ENCODE results near the gene ODAPH. TPM values are rescaled to one million over a fixed set of nuclear protein-coding genes. Genes with fewer than 3 reads are reported as not detected.
"Not testable (repeated sequence)": the region's sequence is repeated elsewhere in the genome, so short reads cannot be mapped to it uniquely, and the experiment has no call there.

The ODAPH gene
- total RNA-seq, 1 experiment from 2014 or later, result not detected

GRCh38 chr4:75542824-75543223 is 13.0 kb upstream of the ODAPH start:
- Histone ChIP-seq H3K79me2 (ENCODE audit: insufficient read depth, low read length) (no peaks in the 10 kb centered on the region), H3K4me2 (ENCODE audit: insufficient read depth, insufficient read length, low read length) (no peak overlapping the region), H3T11ph (ENCODE audit: low read length) (no peak overlapping the region), H2BK120ac (ENCODE audit: low read depth, low read length, poor library complexity, severe bottlenecking) (no peak overlapping the region), H2BK15ac (ENCODE audit: low read depth, low read length) (no peak overlapping the region), H2AK5ac (ENCODE audit: insufficient read length, low read length) (no peak overlapping the region), H3K79me1 (ENCODE audit: insufficient read depth, low read depth, low read length, poor library complexity, severe bottlenecking) (no peaks in the 10 kb centered on the region), H3K14ac (ENCODE audit: insufficient read depth, low read length) (no peak overlapping the region), H2BK20ac (ENCODE audit: low read depth, low read length, poor library complexity, severe bottlenecking) (no peak overlapping the region), H2BK12ac (ENCODE audit: insufficient read length, low read depth, low read length) (no peak overlapping the region), H3K4ac (ENCODE audit: low read depth, low read length) (no peak overlapping the region), H3K23me2 (ENCODE audit: insufficient read length, low read depth, low read length, poor library complexity, severe bottlenecking) (no peaks in the 10 kb centered on the region), H4K8ac (replicated peaks; ENCODE audit: insufficient read length, low read depth, low read length) (no peak overlapping the region), H3K4me1 (ENCODE audit: insufficient read depth, low read length) (no peaks in the 10 kb centered on the region), H2AFZ (ENCODE audit: low read length) (no peak overlapping the region), H3K27ac (ENCODE audit: insufficient read length, low read depth, low read length) (no peak overlapping the region), H4K20me1 (ENCODE audit: control insufficient read depth, insufficient read depth, insufficient read length) (no peaks in the 10 kb centered on the region), H3K23ac (ENCODE audit: insufficient read length, low read depth, low read length) (no peak overlapping the region), H4K91ac (ENCODE audit: insufficient read length, low read depth, low read length) (no peak overlapping the region), H4K5ac (ENCODE audit: insufficient read length, low read depth, low read length) (no peak overlapping the region), H2BK5ac (ENCODE audit: insufficient read length, low read length) (no peak overlapping the region), H3K9me3 (ENCODE audit: control insufficient read depth, low read depth, low read length) (no peaks in the 10 kb centered on the region), H3K9ac (ENCODE audit: extremely low read depth, insufficient read length, low read length) (no peak overlapping the region), H3K27me3 (ENCODE audit: insufficient read depth, low read length) (no peaks in the 10 kb centered on the region), H3K18ac (ENCODE audit: insufficient read length, low read depth, low read length) (no peak overlapping the region), H3K56ac (ENCODE audit: insufficient read length, low read depth, low read length) (no peak overlapping the region)
- Mint-ChIP-seq H3K4me1 (no peaks in the 10 kb centered on the region), H3K27ac (no peak overlapping the region), H3K27me3 (ENCODE audit: low read depth) (no peaks in the 10 kb centered on the region), H3K4me3 (no peak overlapping the region), H3K36me3 (ENCODE audit: insufficient read depth in 1 of 3, low read depth in 3 of 3) (peaks cover 0 to 4% (median 0%) of the 10 kb centered on the region in 3 experiments; a peak in 1 of 7 replicates), H3K9me3 (no peaks in the 10 kb centered on the region)
- TF ChIP-seq, protein P1, sequence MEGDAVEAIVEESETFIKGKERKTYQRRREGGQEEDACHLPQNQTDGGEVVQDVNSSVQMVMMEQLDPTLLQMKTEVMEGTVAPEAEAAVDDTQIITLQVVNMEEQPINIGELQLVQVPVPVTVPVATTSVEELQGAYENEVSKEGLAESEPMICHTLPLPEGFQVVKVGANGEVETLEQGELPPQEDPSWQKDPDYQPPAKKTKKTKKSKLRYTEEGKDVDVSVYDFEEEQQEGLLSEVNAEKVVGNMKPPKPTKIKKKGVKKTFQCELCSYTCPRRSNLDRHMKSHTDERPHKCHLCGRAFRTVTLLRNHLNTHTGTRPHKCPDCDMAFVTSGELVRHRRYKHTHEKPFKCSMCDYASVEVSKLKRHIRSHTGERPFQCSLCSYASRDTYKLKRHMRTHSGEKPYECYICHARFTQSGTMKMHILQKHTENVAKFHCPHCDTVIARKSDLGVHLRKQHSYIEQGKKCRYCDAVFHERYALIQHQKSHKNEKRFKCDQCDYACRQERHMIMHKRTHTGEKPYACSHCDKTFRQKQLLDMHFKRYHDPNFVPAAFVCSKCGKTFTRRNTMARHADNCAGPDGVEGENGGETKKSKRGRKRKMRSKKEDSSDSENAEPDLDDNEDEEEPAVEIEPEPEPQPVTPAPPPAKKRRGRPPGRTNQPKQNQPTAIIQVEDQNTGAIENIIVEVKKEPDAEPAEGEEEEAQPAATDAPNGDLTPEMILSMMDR (conservative IDR thresholded peaks at IDR 0.05), result no peak
- no peak for DNase-seq

DNA sequence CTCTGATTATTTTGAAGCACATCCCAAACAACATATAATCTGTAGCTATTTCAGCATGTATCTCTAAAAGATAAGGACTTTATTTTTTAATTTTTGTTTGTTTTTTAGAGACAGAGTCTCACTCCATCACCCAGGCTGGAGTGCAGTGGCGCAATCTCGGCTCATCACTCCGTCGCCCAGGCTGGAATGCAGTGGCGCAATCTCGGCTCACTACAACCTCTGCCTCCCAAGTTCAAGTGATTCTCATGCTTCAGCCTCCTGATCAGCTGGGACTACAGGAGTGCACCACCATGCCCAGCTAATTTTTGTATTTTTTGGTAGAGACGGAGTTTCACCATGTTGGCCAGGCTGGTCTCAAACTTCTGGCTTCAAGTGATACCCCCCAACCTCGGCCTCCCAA is 11.6 kb upstream of the ODAPH start:
- H3K27me3 ChIP-seq (ENCODE audit: insufficient read depth, low read length); H2BK120ac ChIP-seq (ENCODE audit: low read depth, low read length, poor library complexity, severe bottlenecking); H3K27ac Mint-ChIP-seq; H3K4me1 Mint-ChIP-seq; H3T11ph ChIP-seq (ENCODE audit: low read length); H4K5ac ChIP-seq (ENCODE audit: insufficient read length, low read depth, low read length); H2BK5ac ChIP-seq (ENCODE audit: insufficient read length, low read length); H3K4me1 ChIP-seq (ENCODE audit: insufficient read depth, low read length); H3K27ac ChIP-seq (ENCODE audit: insufficient read length, low read depth, low read length); H3K9ac ChIP-seq (ENCODE audit: extremely low read depth, insufficient read length, low read length); H3K23ac ChIP-seq (ENCODE audit: insufficient read length, low read depth, low read length); H3K9me3 ChIP-seq (ENCODE audit: control insufficient read depth, low read depth, low read length); H3K23me2 ChIP-seq (ENCODE audit: insufficient read length, low read depth, low read length, poor library complexity, severe bottlenecking); H4K91ac ChIP-seq (ENCODE audit: insufficient read length, low read depth, low read length); H2AFZ ChIP-seq (ENCODE audit: low read length); H3K4me2 ChIP-seq (ENCODE audit: insufficient read depth, insufficient read length, low read length); H3K14ac ChIP-seq (ENCODE audit: insufficient read depth, low read length); H3K4me3 Mint-ChIP-seq; H2AK5ac ChIP-seq (ENCODE audit: insufficient read length, low read length); DNase-seq; H4K8ac ChIP-seq (replicated peaks; ENCODE audit: insufficient read length, low read depth, low read length); H4K20me1 ChIP-seq (ENCODE audit: control insufficient read depth, insufficient read depth, insufficient read length); H3K56ac ChIP-seq (ENCODE audit: insufficient read length, low read depth, low read length); H3K18ac ChIP-seq (ENCODE audit: insufficient read length, low read depth, low read length); H2BK15ac ChIP-seq (ENCODE audit: low read depth, low read length); H3K27me3 Mint-ChIP-seq (ENCODE audit: low read depth); H3K9me3 Mint-ChIP-seq; H3K79me2 ChIP-seq (ENCODE audit: insufficient read depth, low read length); H3K79me1 ChIP-seq (ENCODE audit: insufficient read depth, low read depth, low read length, poor library complexity, severe bottlenecking); H2BK20ac ChIP-seq (ENCODE audit: low read depth, low read length, poor library complexity, severe bottlenecking); H2BK12ac ChIP-seq (ENCODE audit: insufficient read length, low read depth, low read length); H3K36me3 Mint-ChIP-seq (ENCODE audit: insufficient read depth in 1 of 3, low read depth in 3 of 3); H3K4ac ChIP-seq (ENCODE audit: low read depth, low read length): not testable (repeated sequence)
- WGBS (ENCODE audit: extremely low coverage, insufficient read length, low lambda C conversion rate), result no CpG with 5 or more reads among the region's 8 CpGs

All from H9 (cell line).